ENCODE data around the gene ZNF568.

The ZNF568 gene

DNA sequence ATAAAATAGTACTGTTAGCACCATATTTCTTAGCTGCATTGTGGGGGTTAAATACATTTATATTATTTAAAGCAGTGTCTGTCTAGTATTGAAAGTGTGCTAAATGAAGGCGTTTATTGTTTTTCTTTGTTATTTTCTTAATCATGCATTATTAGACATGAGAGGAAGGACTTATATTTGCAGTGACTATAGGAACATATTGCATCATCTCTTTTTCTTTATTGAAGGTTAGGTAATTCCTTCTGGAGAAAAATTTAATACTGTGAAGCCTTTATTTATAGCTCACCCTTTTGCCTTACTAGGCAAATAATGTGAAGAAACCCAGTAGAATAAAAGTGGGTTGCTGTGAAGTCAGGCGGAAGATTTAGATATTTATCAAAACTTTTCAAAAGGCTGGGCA is 83.2 kb downstream of the ZNF568 start:
- DNase-seq (ENCODE audit: low read depth), result no peak

DNA sequence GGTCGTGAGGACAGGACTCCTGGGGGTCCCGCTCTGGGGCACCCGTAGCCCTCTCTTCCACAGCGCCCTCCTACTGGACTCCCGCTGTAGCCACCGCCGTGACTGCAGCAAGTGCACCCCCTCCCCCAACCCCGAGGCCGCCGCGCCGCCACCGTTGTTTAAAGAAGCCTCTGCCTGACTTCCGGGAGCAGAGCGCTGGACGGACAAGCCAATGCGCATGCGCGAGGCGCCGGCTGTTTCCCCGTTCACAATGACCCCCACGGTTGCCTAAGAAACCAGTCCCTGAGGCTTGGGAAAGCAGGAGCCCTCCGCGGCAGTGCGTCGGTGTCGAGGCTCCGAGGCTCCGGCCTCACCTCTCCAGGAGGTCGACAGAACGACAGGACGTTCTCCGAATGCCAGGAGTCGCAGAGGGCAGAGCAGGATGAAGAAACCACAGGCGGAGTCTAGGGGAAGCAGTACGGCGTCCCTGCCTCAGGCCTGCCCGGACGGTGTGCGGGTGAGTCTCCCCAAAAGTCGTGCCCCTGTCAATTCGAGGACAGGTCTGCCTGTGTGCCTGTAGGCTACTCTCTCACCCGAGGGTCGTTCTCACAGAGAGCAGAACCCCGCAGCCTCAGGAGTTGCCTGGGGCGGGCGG is 91.6 kb downstream of the ZNF568 start:
- DNase-seq (ENCODE audit: low read depth), result no peak

DNA sequence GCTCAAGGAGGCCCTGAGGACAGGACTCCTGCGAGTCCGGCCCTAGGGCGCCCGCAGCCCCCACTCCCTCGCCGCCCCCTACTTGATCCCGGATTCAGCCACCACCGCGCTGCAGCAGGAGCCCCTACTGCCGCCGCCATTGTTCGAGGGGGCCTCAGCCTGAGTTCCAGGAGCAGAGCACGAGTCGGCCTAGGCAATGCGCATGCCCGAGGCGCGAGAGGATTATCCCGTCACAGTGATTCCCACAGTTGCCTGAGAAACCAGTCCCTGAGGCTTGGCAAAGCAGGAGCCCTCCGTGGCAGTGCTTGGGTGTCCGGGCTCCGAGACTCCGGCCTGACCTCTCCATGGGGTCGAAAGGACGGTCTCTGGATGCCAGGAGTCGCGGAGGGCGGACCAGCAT is 93.7 kb downstream of the ZNF568 start:
- no peak for DNase-seq (ENCODE audit: low read depth)

- no peak for DNase-seq (ENCODE audit: low read depth)
These were observed 96.1 kb downstream of the ZNF568 start for GRCh38 chr19:37012093-37012745.

DNA sequence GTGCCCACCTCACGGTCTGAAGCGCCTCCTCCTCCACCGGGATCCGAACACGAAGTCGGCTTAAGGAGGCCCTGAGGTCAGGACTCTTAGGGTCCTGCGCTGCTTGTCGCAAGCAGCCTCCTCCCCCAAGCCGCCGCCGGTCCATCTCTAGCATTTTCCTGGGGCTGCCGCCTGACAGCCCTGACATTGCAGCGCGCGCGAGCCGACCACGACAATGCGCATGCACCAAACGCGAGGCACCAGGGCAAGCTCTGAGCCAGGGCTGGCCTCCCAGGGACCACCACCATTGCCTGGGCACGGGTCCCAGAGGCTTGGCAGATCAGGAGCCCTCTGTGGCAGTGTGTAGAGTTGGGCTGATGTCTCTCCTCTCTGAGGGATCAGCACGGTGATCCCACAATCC is 98.3 kb downstream of the ZNF568 start:
- no peak for DNase-seq (ENCODE audit: low read depth)

- DNase-seq (ENCODE audit: low read depth), result no peak
These were observed 129.0 kb downstream of the ZNF568 start for GRCh38 chr19:37045140-37045539.
